ENCODE measurements around the gene CDYL.

DNA sequence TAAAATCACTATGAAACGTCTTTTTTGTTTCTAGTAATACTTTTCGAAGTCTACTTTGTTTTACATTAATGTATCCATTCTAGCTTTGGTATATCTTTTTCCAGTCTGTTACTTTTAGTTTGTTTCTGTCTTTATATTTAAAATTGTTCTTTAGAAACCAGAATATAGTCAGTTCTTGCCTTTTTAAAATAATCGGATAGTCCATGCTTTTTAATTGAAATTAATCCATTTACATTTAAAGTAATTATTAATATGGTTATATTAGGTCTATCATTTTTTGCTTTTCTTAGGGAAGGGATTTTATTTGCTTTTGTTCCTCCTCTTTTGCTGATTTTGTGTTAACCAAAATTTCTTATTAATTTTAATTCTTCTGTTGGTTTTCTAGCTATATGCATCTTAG, 23.7 kb downstream of the CDYL start:
- TF ChIP-seq CTCF (IDR thresholded peaks at IDR 0.05; ENCODE audit: low read length) (no peak), EZH2 (IDR thresholded peaks at IDR 0.05; ENCODE audit: borderline replicate concordance, low read length) (no peak)
